Neutrophil (primary cell): ENCODE data around the gene GAS6.

Source experiments
- H3K27ac ChIP-seq: fragments of 200-600 bp; sonication (generic); 2 replicates; pipeline ENCODE4 v1.5.1; 2016; ENCODE audit warnings: mild to moderate bottlenecking, moderate library complexity
- H3K27me3 ChIP-seq: fragments of 200-600 bp; sonication (generic); 2 replicates; pipeline ENCODE4 v1.6.0; 2016; ENCODE audit warnings: mild to moderate bottlenecking
- H3K36me3 ChIP-seq: fragments of 200-600 bp; sonication (generic); 2 replicates; pipeline ENCODE4 v1.5.1; 2017
- H3K4me1 ChIP-seq, 2 experiments: fragments of 200-600 bp in 1 of 2; sonication (generic) in 1 of 2; 1 replicate in 1 of 2; 2 replicates in 1 of 2; pipeline versions ENCODE4 v1.5.1 to v1.6.1; 2013 to 2016; ENCODE audit warnings: low read depth in 1 of 2, low read length in 1 of 2, mild to moderate bottlenecking in 1 of 2, moderate library complexity in 1 of 2; ENCODE audit not compliant: control insufficient read depth in 1 of 2, insufficient read depth in 1 of 2
- H3K4me3 ChIP-seq, 2 experiments: fragments of 200-600 bp in 1 of 2; sonication (generic) in 1 of 2; 1 replicate in 1 of 2; 2 replicates in 1 of 2; pipeline ENCODE4 v1.5.1; 2013 to 2016; ENCODE audit warnings: low read depth in 1 of 2, low read length in 1 of 2, mild to moderate bottlenecking in 1 of 2, moderate library complexity in 1 of 2
- H3K9me3 ChIP-seq: fragments of 200-600 bp; sonication (generic); 2 replicates; pipeline ENCODE4 v1.5.1; 2016
- TF ChIP-seq, protein P1 (sequence below): fragments of 200-600 bp; sonication (generic); IDR thresholded peaks from 2 replicates; pipeline ENCODE4 v1.5.1; 2016; ENCODE audit warnings: antibody characterized with exemption

Gene GAS6

DNA sequence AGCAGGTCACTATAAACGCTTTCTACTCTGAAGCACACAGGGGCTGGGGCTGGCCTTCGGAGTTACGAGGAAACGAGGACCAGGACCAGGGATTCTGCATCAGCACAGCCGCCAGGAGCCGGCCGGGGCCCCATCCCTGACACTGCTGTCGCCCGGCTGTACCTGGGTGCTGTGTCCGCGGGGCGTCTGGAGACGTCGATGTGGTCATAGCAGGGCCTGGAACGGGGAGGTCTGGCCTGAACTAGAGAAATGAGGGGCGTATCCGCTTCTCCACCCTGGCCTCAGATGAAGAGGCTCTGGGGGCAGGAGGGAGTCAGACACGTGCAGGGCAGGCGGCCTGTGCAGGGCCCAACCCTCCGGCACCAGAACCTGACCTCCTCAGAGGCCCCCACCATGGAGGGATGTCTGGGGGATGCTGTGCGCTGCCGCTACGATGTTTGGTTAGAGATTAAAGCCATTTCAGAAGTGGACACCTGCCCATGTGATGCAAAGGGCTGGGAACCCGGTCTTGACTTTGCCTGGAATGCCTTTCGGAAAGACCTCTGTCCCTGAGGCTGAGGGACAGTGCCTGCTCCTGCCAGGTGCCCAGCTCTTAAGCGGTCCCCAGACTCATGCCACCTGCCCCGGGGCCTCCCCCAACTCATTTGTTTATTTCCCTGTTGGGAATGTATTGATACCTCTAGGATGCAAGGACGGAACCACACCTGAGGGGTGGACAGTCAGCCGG is 21.4 kb downstream of the GAS6 start:
- TF ChIP-seq, protein P1, sequence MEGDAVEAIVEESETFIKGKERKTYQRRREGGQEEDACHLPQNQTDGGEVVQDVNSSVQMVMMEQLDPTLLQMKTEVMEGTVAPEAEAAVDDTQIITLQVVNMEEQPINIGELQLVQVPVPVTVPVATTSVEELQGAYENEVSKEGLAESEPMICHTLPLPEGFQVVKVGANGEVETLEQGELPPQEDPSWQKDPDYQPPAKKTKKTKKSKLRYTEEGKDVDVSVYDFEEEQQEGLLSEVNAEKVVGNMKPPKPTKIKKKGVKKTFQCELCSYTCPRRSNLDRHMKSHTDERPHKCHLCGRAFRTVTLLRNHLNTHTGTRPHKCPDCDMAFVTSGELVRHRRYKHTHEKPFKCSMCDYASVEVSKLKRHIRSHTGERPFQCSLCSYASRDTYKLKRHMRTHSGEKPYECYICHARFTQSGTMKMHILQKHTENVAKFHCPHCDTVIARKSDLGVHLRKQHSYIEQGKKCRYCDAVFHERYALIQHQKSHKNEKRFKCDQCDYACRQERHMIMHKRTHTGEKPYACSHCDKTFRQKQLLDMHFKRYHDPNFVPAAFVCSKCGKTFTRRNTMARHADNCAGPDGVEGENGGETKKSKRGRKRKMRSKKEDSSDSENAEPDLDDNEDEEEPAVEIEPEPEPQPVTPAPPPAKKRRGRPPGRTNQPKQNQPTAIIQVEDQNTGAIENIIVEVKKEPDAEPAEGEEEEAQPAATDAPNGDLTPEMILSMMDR, result no peak
- Histone ChIP-seq H3K9me3 (no peaks in the 10 kb centered on the region), H3K4me3 (no peak overlapping the region), H3K27me3 (peaks cover 75% of the 10 kb centered on the region), H3K27ac (no peak overlapping the region), H3K4me1 (no peaks in the 10 kb centered on the region), H3K36me3 (no peaks in the 10 kb centered on the region)

DNA sequence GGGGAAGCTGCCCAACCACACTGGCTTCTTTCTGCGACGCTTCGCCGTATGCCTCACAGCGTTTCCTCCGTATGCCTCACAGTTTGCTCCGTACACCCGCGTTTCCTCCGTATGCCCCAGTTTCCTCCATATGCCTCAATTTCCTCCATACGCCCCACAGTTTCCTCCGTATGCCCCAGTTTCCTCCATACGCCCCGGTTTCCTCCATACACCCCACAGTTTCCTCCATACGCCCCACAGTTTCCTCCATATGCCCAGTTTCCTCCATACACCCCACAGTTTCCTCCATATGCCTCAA is 22.6 kb downstream of the GAS6 start:
- H3K27ac ChIP-seq, result no peak overlapping the region
- H3K9me3 ChIP-seq, result no peaks in the 10 kb centered on the region
- H3K36me3 ChIP-seq, result no peaks in the 10 kb centered on the region
- TF ChIP-seq, protein P1, result no peak
- no peaks in the 10 kb centered on the region for H3K4me1 ChIP-seq
- H3K27me3 ChIP-seq, result peaks cover 63% of the 10 kb centered on the region
- no peak overlapping the region for H3K4me3 ChIP-seq

DNA sequence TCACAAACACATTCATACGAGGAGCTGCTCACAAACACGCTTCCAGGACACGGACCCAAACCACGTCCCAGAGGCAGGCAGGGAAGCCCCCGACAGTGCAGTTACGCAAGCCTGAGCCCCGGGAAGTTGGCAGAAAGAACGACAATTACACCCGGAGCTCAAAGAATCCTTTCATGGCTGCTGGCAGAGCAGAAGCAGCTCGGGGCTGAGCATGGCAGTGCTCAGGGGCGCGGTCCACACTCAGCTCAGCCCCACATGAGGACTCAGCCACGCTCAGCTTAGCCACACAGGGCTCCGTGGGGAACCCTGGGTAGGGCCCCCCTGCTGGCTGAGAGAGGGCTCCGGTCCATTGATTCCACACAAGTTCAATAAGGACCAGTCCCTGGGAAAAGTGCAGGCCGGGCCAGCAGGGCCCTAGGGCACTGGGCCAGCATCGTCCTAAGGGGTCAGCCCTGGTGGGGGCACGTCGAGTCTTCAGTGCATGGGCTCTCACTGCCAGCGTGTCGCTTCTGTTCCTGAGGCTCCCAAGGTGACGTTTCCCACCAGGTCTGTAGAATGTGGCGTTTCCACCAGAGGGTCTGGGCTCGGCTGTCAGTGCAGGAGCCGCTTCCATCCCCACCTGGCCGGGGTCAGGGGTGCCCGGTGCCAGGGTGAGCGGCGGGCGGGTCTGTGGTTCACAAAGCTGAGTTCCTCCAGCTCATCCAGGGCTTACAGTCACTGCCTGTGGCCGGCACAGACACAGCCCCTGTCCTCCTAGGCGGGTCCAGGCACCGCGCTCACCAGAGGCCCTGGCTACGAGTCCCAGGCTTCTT is 23.1 kb downstream of the GAS6 start:
- H3K36me3 ChIP-seq, result no peaks in the 10 kb centered on the region
- TF ChIP-seq, protein P1, result no peak
- H3K9me3 ChIP-seq, result no peaks in the 10 kb centered on the region
- H3K27ac ChIP-seq, result no peak overlapping the region
- peaks cover 57% of the 10 kb centered on the region for H3K27me3 ChIP-seq
- no peak overlapping the region for H3K4me3 ChIP-seq
- H3K4me1 ChIP-seq, result no peaks in the 10 kb centered on the region

DNA sequence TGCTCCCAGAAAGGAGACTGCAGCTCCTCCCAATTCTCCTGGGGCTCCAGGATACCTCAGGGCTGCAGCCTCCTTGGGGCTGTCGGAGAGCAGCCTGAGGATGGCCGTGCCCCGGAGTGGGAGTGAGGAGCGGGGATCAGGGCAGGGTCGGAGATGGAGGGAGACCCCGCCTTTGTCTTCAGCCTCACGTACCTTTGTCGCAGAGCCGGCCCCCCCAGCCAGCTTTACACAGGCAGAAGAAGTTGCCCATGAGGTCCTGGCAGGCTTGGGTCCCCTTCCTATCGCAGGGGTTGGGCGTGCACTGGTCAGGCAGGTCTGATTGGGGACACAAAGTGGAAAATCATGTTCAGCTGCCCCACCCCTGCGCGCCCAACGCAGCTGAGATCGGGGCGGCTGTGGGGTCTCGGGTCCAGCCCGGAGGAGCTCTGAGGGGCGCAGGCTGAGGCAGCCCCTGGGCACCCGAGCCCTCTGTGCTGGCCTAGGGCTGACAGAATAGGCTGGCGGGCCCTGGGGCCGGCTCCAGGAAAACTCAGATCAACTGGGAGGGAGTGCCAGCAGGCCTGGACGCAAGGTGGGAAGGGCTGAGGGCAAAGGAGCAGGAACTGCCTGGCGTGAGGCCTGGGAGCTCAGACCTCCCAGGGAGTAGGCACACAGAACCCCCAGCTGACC is 24.2 kb downstream of the GAS6 start:
- Histone ChIP-seq H3K4me3 (no peak overlapping the region), H3K27ac (no peak overlapping the region), H3K36me3 (no peaks in the 10 kb centered on the region), H3K4me1 (no peaks in the 10 kb centered on the region), H3K27me3 (peaks cover 47% of the 10 kb centered on the region), H3K9me3 (no peaks in the 10 kb centered on the region)
- TF ChIP-seq, protein P1, result no peak

DNA sequence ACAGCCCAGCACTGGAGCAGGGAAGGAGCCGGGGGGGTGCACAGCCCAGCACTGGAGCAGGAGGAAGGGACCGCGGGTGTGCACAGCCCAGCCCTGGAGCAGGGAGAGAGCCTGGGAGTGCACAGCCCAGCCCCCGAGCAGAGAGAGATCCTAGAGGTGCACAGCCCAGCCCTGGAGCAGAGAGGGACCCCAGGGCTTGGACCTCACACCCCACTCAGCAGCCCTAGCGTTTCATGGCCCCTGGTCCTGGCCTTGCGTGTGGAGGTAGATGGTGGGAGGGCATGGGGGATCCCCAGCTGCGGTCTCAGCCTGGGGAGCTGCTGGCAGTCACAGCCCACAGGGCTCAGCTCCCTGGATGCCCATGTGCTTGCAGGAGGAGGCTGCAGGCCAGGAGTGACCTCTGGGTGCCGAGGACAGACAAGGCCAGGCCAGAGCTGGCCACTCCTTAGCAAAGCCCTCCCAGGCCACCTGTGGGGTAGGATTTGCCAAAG is 25.1 kb downstream of the GAS6 start:
- no peaks in the 10 kb centered on the region for H3K9me3 ChIP-seq
- TF ChIP-seq, protein P1, result no peak
- H3K27me3 ChIP-seq, result peaks cover 38% of the 10 kb centered on the region
- H3K36me3 ChIP-seq, result no peaks in the 10 kb centered on the region
- H3K27ac ChIP-seq, result no peak overlapping the region
- H3K4me1 ChIP-seq, result no peaks in the 10 kb centered on the region
- H3K4me3 ChIP-seq, result no peak overlapping the region
